Transverse colon (tissue), 4 donors: Measurements from ENCODE around the gene LARGE1. TPM values are rescaled to one million over a fixed set of nuclear protein-coding genes. Genes with fewer than 3 reads are reported as not detected.

Experiments
- DNase-seq: peaks from one replicate; pipeline ENCODE4 v3.0.0-alpha.2; 2019
- H3K27ac ChIP-seq, 4 donors: fragments of 200-600 bp; sonication (generic); 2 replicates each; pipeline ENCODE4 v1.5.1; 2016 to 2018; ENCODE audit warnings: inconsistent platforms in 4 of 4
- H3K27me3 ChIP-seq: fragments of 200-600 bp; sonication (generic); 2 replicates; pipeline ENCODE4 v1.5.1; 2017; ENCODE audit warnings: inconsistent platforms
- H3K36me3 ChIP-seq, 4 donors: fragments of 200-600 bp; sonication (generic); 2 replicates each; pipeline ENCODE4 v1.5.1; 2017 to 2019; ENCODE audit warnings: inconsistent platforms in 4 of 4
- H3K4me1 ChIP-seq, 4 donors: fragments of 200-600 bp; sonication (generic); 2 replicates each; pipeline ENCODE4 v1.5.1; 2017 to 2020; ENCODE audit warnings: inconsistent platforms in 4 of 4
- H3K4me3 ChIP-seq, 4 donors: fragments of 200-600 bp; sonication (generic); 1 replicate in 1 of 4; 2 replicates in 3 of 4; pipeline versions ENCODE4 v1.5.1 to v1.6.1; 2017 to 2019; ENCODE audit warnings: inconsistent platforms in 4 of 4
- H3K9me3 ChIP-seq, 2 donors: fragments of 200-600 bp; sonication (generic); 2 replicates each; pipeline ENCODE4 v1.5.1; 2017 to 2019; ENCODE audit warnings: inconsistent platforms in 2 of 2
- CTCF ChIP-seq, 5 experiments: fragments of 200-600 bp in 3 of 5; fragments of 450-650 bp in 2 of 5; sonication (generic) in 3 of 5; IDR thresholded peaks; 1 replicate in 2 of 5; 2 replicates in 3 of 5; pipeline ENCODE4 v1.5.1; 2016 to 2017; ENCODE audit warnings: antibody characterized with exemption in 5 of 5, inconsistent platforms in 3 of 5, mild to moderate bottlenecking in 2 of 5, moderate library complexity in 1 of 5
- EP300 ChIP-seq: sonication (generic); formaldehyde crosslinking; IDR thresholded peaks from one replicate; pipeline ENCODE4 v1.6.1; 2017; ENCODE audit warnings: antibody characterized with exemption, low read depth
- POLR2A ChIP-seq: fragments of 450-650 bp; IDR thresholded peaks from one replicate; pipeline ENCODE4 v1.6.1; 2016; ENCODE audit warnings: antibody characterized with exemption, mild to moderate bottlenecking, moderate library complexity
- POLR2AphosphoS5 ChIP-seq, 3 donors: sonication (generic); formaldehyde crosslinking; IDR thresholded peaks; one replicate each; pipeline ENCODE4 v1.6.1; 2016; ENCODE audit warnings: antibody characterized with exemption in 3 of 3
- WGBS, 2 donors: methylation state at CpG; one replicate each; pipeline ENCODE4 v1.1.5; 2018; ENCODE audit warnings: low coverage in 1 of 2; 5-methylcytosine and 5-hydroxymethylcytosine counted together
- in situ Hi-C, 4 donors: fragments of 200-750 bp; cut with MboI; loops; one replicate each; pipeline versions ENCODE4 v1.15.0 to v1.15.1; 2017; ENCODE audit warnings: low sequenced_read_pairs in 3 of 4, low pct_ligation_motif_present in 1 of 4, low pct_unique_long_range_greater_than_20kb in 1 of 4
- intact Hi-C: fragments of 100-400 bp; cut with DNase I; formaldehyde crosslinking; loops from one replicate; pipeline ENCODE4 v1.15.1; 2023; ENCODE audit warnings: low total_unique reads
- total RNA-seq, 4 donors: library from RNA; depleted of rRNA; stranded (reverse); fragments of >200 nt; gene quantifications; one replicate each; pipeline ENCODE4 v1.1.0, GENCODE V29; 2016

The LARGE1 gene
- total RNA-seq, 4 donors from 2014 or later = 46.5 to 304 (median 80.5) TPM

- 85 to 86% methylated on average over 9 to 11 of the region's 11 CpGs for WGBS, 2 donors
- DNase-seq = no peak
- Histone ChIP-seq H3K27ac (no peak overlapping the region), H3K36me3 (no peaks in the 10 kb centered on the region), H3K4me1 (peaks cover 0 to 3% (median 0%) of the 10 kb centered on the region in 4 donors), H3K9me3 (no peaks in the 10 kb centered on the region), H3K27me3 (no peaks in the 10 kb centered on the region), H3K4me3 (no peak overlapping the region)
- intact Hi-C loops = no loop called here
- in situ Hi-C loops = no loop called here
- TF ChIP-seq CTCF (IDR thresholded peaks at IDR 0.05) = no peak
- no peak for TF ChIP-seq POLR2AphosphoS5 (IDR thresholded peaks at IDR 0.05)
- TF ChIP-seq EP300 = no peak
- TF ChIP-seq POLR2A = no peak
These were observed 241.8 kb downstream of the LARGE1 start for GRCh38 chr22:33678523-33678922.

GRCh38 chr22:33677536-33677935, 242.7 kb downstream of the LARGE1 start:
- Histone ChIP-seq H3K27ac (no peak overlapping the region), H3K36me3 (no peaks in the 10 kb centered on the region), H3K27me3 (no peaks in the 10 kb centered on the region), H3K9me3 (no peaks in the 10 kb centered on the region), H3K4me1 (peaks cover 0 to 3% (median 0%) of the 10 kb centered on the region in 4 donors), H3K4me3 (no peak overlapping the region)
- DNase-seq = no peak
- TF ChIP-seq EP300 (no peak), POLR2A (no peak), CTCF (IDR thresholded peaks at IDR 0.05) (no peak), POLR2AphosphoS5 (IDR thresholded peaks at IDR 0.05) (no peak)
- intact Hi-C loops (no loop called here), in situ Hi-C loops (no loop called here)
- 68 to 79% methylated on average over 2 to 4 of the region's 4 CpGs for WGBS, 2 donors

GRCh38 chr22:33674357-33674756, 245.9 kb downstream of the LARGE1 start:
- Histone ChIP-seq H3K27ac (no peak overlapping the region), H3K4me1 (peaks cover 0 to 3% (median 0%) of the 10 kb centered on the region in 4 donors), H3K9me3 (no peaks in the 10 kb centered on the region), H3K27me3 (no peaks in the 10 kb centered on the region), H3K36me3 (no peaks in the 10 kb centered on the region), H3K4me3 (no peak overlapping the region)
- intact Hi-C loops = no loop called here
- in situ Hi-C loops = no loop called here
- TF ChIP-seq POLR2AphosphoS5 (IDR thresholded peaks at IDR 0.05) (no peak), CTCF (IDR thresholded peaks at IDR 0.05) (no peak), EP300 (no peak), POLR2A (no peak)
- DNase-seq = no peak
- WGBS, 2 donors = 79 to 90% methylated on average over 2 to 4 of the region's 4 CpGs

GRCh38 chr22:33669746-33670145, 250.5 kb downstream of the LARGE1 start:
- Histone ChIP-seq H3K36me3 (no peaks in the 10 kb centered on the region), H3K9me3 (no peaks in the 10 kb centered on the region), H3K27ac (no peak overlapping the region), H3K4me1 (peaks cover 4 to 14% (median 7%) of the 10 kb centered on the region in 4 donors), H3K27me3 (no peaks in the 10 kb centered on the region), H3K4me3 (no peak overlapping the region)
- intact Hi-C loops = no loop called here
- DNase-seq = no peak
- in situ Hi-C loops = no loop called here
- TF ChIP-seq POLR2A (no peak), POLR2AphosphoS5 (IDR thresholded peaks at IDR 0.05) (no peak), EP300 (no peak), CTCF (IDR thresholded peaks at IDR 0.05) (no peak)
- WGBS, 2 donors = 76% methylated on average over 2 of the region's 2 CpGs; no CpG with 5 or more reads in 1 of the 2 donors
